Stimulated activated CD4-positive, alpha-beta T cell treated with anti-CD3 and anti-CD28 coated beads, Interleukin-1b, Interleukin-23, amount 100 ng/mL, for 48 hours (primary cell): ENCODE measurements around the gene PTPRD.

ENCODE experiments used
- DNase-seq: peaks from one replicate; pipeline ENCODE4 v3.0.0-alpha.2; 2020

PTPRD gene

GRCh38 chr9:8265281-8265680 lies 2347.5 kb downstream of the PTPRD start:
- no peak for DNase-seq
